ENCODE data around the gene ZFAND5.

- TF ChIP-seq RCOR1 (IDR thresholded peaks at IDR 0.05; ENCODE audit: low read depth, low read length), result no peak
- TF ChIP-seq CTCF (IDR thresholded peaks at IDR 0.05), result no peak
- no peak for TF ChIP-seq EP300 (IDR thresholded peaks at IDR 0.05)
- TF ChIP-seq JUNB (IDR thresholded peaks at IDR 0.05), result no peak
- TF ChIP-seq ESRRA (IDR thresholded peaks at IDR 0.05; ENCODE audit: borderline replicate concordance, low read length), result no peak
- no peak for TF ChIP-seq SMC3 (IDR thresholded peaks at IDR 0.05)
- no peak for TF ChIP-seq JUN (IDR thresholded peaks at IDR 0.05)
- TF ChIP-seq ZNF302 (CRISPR knock-in tag; IDR thresholded peaks at IDR 0.05), result no peak
- TF ChIP-seq KDM1A (IDR thresholded peaks at IDR 0.05; ENCODE audit: low read depth), result no peak
- TF ChIP-seq USF2 (IDR thresholded peaks at IDR 0.05), result no peak
- no peak for TF ChIP-seq GATA3 (IDR thresholded peaks at IDR 0.05; ENCODE audit: borderline replicate concordance)
- no peak for TF ChIP-seq POLR2A (IDR thresholded peaks at IDR 0.05; ENCODE audit: low read length)
These were observed 51.5 kb downstream of the ZFAND5 start for GRCh38 chr9:72313507-72313906.
